Muscle layer of colon (tissue), 2 donors: Measurements from ENCODE around the gene OSBPL3.

Source experiments
- H3K27ac ChIP-seq: one replicate; pipeline ENCODE4 v1.7.0; 2013; ENCODE audit warnings: low read depth, mild to moderate bottlenecking, low read length, moderate library complexity
- H3K27me3 ChIP-seq, 2 donors: one replicate each; pipeline ENCODE4 v1.7.0; 2013; ENCODE audit warnings: low read length in 2 of 2, mild to moderate bottlenecking in 2 of 2; ENCODE audit not compliant: insufficient read depth in 2 of 2, control insufficient read depth in 1 of 2
- H3K36me3 ChIP-seq: one replicate; pipeline ENCODE4 v1.7.0; 2013; ENCODE audit warnings: mild to moderate bottlenecking, low read length; ENCODE audit not compliant: insufficient read depth
- H3K4me1 ChIP-seq: one replicate; pipeline ENCODE4 v1.7.0; 2013; ENCODE audit warnings: mild to moderate bottlenecking, low read length; ENCODE audit not compliant: insufficient read depth
- H3K4me3 ChIP-seq, 2 donors: one replicate each; pipeline ENCODE4 v1.7.0; 2013; ENCODE audit warnings: low read length in 2 of 2, low read depth in 1 of 2, mild to moderate bottlenecking in 1 of 2, moderate library complexity in 1 of 2
- H3K9ac ChIP-seq: one replicate; pipeline ENCODE4 v1.7.0; 2013; ENCODE audit warnings: low read length
- H3K9me3 ChIP-seq: one replicate; pipeline ENCODE4 v1.7.0; 2013; ENCODE audit warnings: mild to moderate bottlenecking, low read length
- donor health status: abdominal sarcoma.
- donor health status: Adenocarcinoma of cecum.

The OSBPL3 gene

GRCh38 chr7:24902931-24903330 is 77.0 kb downstream of the OSBPL3 start:
- Histone ChIP-seq H3K27ac (no peak overlapping the region), H3K9me3 (no peaks in the 10 kb centered on the region), H3K4me3 (no peak overlapping the region), H3K27me3 (no peaks in the 10 kb centered on the region), H3K4me1 (no peaks in the 10 kb centered on the region), H3K9ac (no peak overlapping the region), H3K36me3 (no peaks in the 10 kb centered on the region)

DNA sequence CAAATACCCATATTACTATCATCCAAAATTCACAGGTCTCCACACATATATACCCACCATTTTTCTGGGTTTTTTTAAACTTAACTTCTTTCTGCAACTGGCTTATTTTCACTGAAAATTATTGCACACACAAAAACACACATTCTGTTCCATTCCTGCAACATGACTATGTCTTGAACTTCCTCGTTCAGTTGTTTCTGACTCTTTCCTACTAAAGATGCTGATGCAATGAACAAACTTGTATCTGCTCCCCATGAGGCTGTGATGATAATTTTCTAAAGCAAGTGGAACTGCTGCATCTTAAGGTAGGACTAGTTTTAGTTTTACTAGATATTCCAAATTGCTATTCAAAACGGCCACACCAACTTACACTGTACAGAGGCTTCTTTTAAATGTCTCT is 77.7 kb downstream of the OSBPL3 start:
- Histone ChIP-seq H3K27me3 (no peaks in the 10 kb centered on the region), H3K9me3 (no peaks in the 10 kb centered on the region), H3K4me3 (no peak overlapping the region), H3K27ac (no peak overlapping the region), H3K4me1 (no peaks in the 10 kb centered on the region), H3K36me3 (no peaks in the 10 kb centered on the region), H3K9ac (no peak overlapping the region)

DNA sequence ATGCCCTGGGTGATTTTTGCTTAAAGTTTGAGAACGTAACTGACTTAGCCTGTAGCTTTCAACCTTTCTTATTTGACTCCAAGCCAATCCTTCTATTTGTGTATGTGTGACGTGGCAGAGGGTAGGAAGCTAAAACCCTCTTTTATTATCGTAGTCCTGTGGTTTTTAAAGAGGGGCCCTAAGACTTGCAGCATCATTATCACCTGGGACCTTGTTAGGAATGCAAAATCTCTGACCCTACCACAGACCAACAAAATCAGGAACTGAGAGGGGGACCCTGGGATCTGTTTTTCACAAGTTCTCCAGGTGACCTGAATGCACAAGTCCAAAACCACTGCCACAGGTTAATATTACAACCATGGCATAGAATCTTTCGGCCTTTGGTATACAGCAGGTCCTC is 80.1 kb downstream of the OSBPL3 start:
- Histone ChIP-seq H3K27me3 (no peaks in the 10 kb centered on the region), H3K4me3 (no peak overlapping the region), H3K9ac (no peak overlapping the region), H3K27ac (no peak overlapping the region), H3K4me1 (no peaks in the 10 kb centered on the region), H3K9me3 (no peaks in the 10 kb centered on the region), H3K36me3 (no peaks in the 10 kb centered on the region)

- no peaks in the 10 kb centered on the region for H3K9me3 ChIP-seq
- no peak overlapping the region for H3K27ac ChIP-seq
- H3K9ac ChIP-seq = no peak overlapping the region
- no peak overlapping the region for H3K4me3 ChIP-seq
- H3K36me3 ChIP-seq = no peaks in the 10 kb centered on the region
- H3K27me3 ChIP-seq = no peaks in the 10 kb centered on the region
- no peaks in the 10 kb centered on the region for H3K4me1 ChIP-seq
Observed at GRCh38 chr7:24899161-24899560, 80.8 kb downstream of the OSBPL3 start.

GRCh38 chr7:24898691-24899090 is 81.3 kb downstream of the OSBPL3 start:
- Histone ChIP-seq H3K27ac (no peak overlapping the region), H3K36me3 (no peaks in the 10 kb centered on the region), H3K27me3 (no peaks in the 10 kb centered on the region), H3K9ac (no peak overlapping the region), H3K9me3 (no peaks in the 10 kb centered on the region), H3K4me1 (no peaks in the 10 kb centered on the region), H3K4me3 (no peak overlapping the region)

- Histone ChIP-seq H3K36me3 (no peaks in the 10 kb centered on the region), H3K27ac (no peak overlapping the region), H3K9me3 (no peaks in the 10 kb centered on the region), H3K4me1 (no peaks in the 10 kb centered on the region), H3K9ac (no peak overlapping the region), H3K27me3 (no peaks in the 10 kb centered on the region), H3K4me3 (no peak overlapping the region)
Observed at GRCh38 chr7:24896031-24896501, 83.9 kb downstream of the OSBPL3 start.

DNA sequence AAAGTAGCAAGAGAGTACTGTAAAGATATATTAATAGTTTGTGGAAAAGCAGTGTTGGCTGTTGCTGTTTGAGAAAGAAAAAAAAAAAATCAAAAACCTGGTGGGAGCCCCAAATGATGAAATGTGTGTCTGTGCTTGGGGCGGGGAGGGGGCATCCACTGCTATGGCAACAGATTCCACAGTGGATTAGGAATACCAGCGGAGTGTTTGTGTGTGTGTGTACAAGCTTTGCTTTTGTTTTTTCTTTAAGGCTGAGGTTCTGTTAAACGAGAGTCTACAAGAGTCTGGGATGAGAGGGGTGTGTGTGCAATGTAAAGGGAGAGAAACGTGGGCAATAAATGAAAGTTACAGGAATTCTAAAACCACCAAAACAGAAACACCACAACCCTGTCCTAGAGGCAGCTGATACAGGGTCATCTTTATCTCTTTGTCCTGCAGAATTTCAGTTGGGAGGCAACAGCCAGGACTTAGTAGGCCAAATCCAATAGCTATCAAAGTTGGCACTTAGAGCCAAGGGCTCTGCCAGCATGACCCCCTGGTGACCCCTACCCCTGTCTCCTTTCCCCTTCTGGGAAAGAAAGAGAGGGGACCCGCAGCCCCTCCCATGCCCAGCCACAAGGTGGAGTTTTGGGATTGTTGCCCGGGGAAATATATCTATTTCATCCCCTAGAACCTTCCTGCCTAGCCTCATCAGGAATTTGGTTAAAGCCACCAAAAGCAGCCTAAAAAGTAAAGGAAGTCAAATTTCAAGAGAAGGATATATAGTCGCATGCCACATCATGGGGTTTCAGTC is 85.4 kb downstream of the OSBPL3 start:
- Histone ChIP-seq H3K27me3 (no peaks in the 10 kb centered on the region), H3K9ac (no peak overlapping the region), H3K4me1 (no peaks in the 10 kb centered on the region), H3K9me3 (no peaks in the 10 kb centered on the region), H3K27ac (no peak overlapping the region), H3K36me3 (no peaks in the 10 kb centered on the region), H3K4me3 (no peak overlapping the region)

DNA sequence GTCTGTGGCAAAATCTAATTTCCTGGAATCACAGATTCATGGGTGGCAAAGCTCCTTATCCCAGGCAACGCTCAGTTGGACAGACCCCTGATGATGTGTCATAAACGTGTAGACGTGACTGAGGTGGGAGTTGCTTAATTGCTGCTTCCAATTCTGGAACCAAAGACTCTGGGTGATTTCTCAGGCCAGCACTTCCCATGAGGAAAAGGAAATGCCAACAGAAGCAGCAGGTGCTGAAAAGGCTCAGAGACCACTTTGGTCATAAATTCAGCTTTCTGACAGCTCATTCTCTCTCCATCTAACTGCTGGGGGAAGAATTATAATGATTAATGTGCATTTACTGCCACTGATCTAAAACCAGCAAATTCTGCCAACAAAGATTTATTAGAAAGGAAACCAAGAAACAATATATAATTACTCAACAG is 88.7 kb downstream of the OSBPL3 start:
- Histone ChIP-seq H3K9me3 (no peaks in the 10 kb centered on the region), H3K4me1 (no peaks in the 10 kb centered on the region), H3K36me3 (no peaks in the 10 kb centered on the region), H3K27me3 (no peaks in the 10 kb centered on the region), H3K9ac (no peak overlapping the region), H3K4me3 (no peak overlapping the region), H3K27ac (no peak overlapping the region)

GRCh38 chr7:24889611-24890010 is 90.4 kb downstream of the OSBPL3 start:
- H3K4me3 ChIP-seq = no peak overlapping the region
- H3K4me1 ChIP-seq = no peaks in the 10 kb centered on the region
- H3K27me3 ChIP-seq = no peaks in the 10 kb centered on the region

DNA sequence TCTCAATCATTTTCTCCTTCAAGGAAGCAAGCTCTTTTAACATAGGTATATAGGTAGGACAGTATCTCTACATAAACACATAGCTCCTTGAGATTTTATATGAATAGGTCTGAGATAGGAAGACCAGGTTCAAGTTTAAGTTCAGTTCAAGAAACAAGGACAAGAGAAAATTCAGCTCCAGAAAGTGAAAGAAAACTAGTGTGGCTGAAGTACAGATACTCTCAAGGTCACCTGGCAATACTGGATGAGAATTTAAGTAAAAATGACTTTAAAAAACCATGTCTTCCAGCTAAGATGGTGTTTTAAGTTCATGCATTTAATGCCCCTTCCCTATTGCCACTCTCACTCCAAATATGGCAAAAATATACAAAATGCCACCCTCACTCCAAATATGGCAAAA is 91.3 kb downstream of the OSBPL3 start:
- Histone ChIP-seq H3K9ac (no peak overlapping the region), H3K9me3 (no peaks in the 10 kb centered on the region), H3K36me3 (no peaks in the 10 kb centered on the region), H3K4me3 (no peak overlapping the region), H3K27ac (no peak overlapping the region), H3K27me3 (no peaks in the 10 kb centered on the region), H3K4me1 (no peaks in the 10 kb centered on the region)

More at GRCh38 chr7:24889611-24890010, 90.4 kb downstream of the OSBPL3 start:
- no peaks in the 10 kb centered on the region for H3K36me3 ChIP-seq
- no peaks in the 10 kb centered on the region for H3K9me3 ChIP-seq
- H3K27ac ChIP-seq = no peak overlapping the region
- H3K9ac ChIP-seq = no peak overlapping the region

DNA sequence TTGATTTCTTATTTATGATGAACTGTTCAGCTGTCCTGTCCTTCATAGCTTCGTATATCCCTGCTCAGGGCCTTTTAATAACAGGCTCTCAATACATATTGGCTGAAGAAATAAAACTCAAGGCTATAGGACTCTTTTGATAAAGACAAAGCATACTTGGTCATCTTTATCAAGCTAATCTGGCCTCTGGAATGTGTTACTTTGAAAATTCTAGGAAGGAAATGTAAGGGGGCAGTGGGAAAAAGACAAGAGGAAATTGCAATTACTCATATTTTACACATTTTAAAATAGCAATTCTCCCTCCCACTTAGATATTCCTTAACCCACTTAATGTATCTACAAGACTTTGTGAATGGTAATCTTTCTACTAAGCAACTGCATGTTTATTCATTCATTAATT is 94.3 kb downstream of the OSBPL3 start:
- Histone ChIP-seq H3K4me1 (no peaks in the 10 kb centered on the region), H3K27me3 (no peaks in the 10 kb centered on the region), H3K36me3 (no peaks in the 10 kb centered on the region), H3K4me3 (no peak overlapping the region), H3K9me3 (no peaks in the 10 kb centered on the region), H3K27ac (no peak overlapping the region), H3K9ac (no peak overlapping the region)

GRCh38 chr7:24885305-24885704 is 94.7 kb downstream of the OSBPL3 start:
- H3K27ac ChIP-seq = no peak overlapping the region

More at GRCh38 chr7:24885305-24885704, 94.7 kb downstream of the OSBPL3 start:
- H3K4me1 ChIP-seq = no peaks in the 10 kb centered on the region
- H3K27me3 ChIP-seq = no peaks in the 10 kb centered on the region
- no peak overlapping the region for H3K9ac ChIP-seq
- no peaks in the 10 kb centered on the region for H3K9me3 ChIP-seq
- H3K36me3 ChIP-seq = no peaks in the 10 kb centered on the region
- H3K4me3 ChIP-seq = no peak overlapping the region
